ENCODE measurements around the gene TRA2A.
"Not testable (repeated sequence)": the region's sequence is repeated elsewhere in the genome, so short reads cannot be mapped to it uniquely, and the experiment has no call there.

The TRA2A gene

GRCh38 chr7:23491502-23491901 lies 40.3 kb downstream of the TRA2A start:
- DNase-seq, result no peak

DNA sequence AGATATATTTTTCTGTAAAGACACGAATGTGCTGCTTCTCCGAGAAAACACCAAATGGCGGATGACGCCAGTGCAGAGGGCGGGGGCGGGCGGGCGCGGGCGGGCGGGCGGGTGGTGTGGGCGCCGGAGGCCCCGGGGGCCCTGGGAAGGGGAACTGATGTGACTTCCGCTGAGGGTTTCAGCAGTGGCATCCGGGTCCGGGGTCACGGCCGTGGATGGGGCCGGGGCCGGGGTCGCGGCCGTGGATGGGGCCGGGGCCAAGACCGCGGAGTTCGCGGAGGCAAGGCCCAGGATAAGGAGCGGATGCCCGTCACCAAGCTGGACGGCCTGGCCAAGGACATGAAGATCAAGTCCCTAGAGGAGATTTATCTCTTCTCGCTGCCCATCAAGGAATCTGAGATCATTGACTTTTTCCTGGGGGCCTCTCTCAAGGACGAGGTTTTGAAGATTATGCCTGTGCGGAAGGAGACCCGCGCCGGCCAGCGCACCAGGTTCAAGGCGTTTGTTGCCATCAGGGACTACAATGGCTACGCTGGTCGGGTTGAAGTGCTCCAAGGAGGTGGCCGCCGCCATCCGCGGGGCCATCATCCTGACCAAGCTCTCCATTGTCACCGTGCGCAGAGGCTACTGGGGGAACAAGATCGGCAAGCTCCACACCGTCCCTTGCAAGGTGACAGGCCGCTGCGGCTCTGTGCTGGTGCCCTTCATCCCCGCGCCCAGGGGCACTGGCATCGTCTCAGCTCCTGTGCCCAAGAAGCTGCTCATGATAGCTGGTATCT lies 41.2 kb downstream of the TRA2A start:
- DNase-seq, result no peak

DNA sequence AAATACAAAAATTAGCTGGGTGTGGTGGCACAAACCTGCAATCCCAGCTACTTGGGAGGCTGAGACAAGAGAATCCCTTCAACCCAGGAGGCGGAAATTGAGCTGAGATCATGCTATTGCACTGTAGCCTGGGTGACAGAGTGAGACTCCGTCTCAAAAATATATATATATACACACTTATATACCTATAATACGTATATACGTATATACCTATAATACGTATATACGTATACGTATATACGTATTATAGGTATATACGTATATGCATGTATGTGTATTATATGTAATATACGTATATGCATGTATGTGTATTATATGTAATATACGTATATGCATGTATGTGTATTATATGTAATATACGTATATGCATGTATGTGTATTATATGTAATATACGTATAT lies 43.1 kb downstream of the TRA2A start:
- DNase-seq, result not testable (repeated sequence)

DNA sequence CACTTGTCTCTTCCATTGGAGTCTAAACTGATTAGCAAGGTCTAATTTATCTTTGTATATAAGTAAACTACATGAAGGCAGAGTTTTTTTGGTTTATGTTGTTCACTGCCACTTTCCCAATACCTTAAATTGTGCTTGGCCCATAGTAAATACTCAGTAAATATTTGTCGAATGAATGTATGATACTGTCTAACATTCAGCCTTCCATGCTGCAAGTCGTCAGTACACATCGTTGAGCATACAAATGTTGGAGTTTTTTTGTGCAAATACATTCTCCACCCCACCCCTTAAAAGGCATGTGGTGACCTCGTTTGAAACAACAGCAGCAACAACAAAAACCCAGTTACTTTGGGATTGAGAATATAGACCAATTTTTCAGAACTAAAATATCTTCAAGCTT lies 44.1 kb downstream of the TRA2A start:
- no peak for DNase-seq

DNA sequence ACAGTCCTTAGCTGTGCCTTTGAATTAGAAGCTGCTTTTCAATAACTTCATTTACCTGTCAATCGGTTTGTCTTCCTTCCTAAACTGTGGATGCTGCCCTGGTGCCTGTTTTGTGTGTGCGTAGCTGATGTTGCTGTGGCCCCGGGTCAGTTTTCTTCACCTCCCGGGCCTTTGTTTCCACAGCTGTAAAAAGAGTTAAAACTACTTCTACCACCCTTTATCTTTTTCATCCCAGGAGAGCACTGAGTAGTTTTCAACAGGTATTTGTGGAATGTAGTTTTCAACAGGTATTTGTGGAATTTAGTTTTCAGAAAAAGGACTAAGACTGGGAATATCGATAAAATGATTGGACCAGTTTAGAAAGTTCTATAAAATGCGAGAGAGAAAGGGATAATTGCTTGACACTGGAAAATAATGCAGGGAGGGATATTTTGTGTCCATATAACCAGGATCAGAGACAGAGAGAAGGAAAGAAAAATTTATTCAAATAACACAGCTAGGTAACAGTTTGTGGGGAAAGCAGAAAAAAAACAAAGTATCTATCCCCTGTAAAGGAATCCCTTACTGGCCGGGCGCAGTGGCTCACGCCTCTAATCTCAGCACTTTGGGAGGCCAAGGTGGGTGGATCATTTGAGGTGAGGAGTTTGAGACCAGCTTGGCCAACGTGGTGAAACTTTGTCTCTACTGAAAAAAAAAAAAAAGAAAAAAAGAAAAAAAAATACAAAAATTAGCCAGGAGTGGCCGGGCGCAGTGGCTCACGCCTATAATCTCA lies 45.6 kb downstream of the TRA2A start:
- DNase-seq, result no peak

GRCh38 chr7:23482686-23483085 lies 49.1 kb downstream of the TRA2A start:
- DNase-seq, result no peak

GRCh38 chr7:23477962-23478866 lies 53.6 kb downstream of the TRA2A start:
- no peak for DNase-seq

DNA sequence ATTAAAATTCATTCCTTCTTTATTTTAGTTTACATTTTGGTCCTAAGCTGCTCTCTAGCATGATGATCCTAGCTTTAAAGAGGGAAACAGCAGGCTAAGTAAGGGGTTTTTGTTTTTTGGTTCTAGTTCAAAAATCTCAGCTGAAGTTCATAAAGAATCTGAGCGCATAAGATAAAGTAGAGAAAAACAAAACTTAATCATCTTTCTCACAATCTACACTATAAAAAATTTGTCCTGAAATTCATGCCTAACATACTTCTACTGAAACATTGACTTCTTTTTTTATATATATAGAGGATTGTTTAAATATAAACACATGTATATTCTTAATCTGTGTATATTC lies 54.7 kb downstream of the TRA2A start:
- DNase-seq, result no peak

DNA sequence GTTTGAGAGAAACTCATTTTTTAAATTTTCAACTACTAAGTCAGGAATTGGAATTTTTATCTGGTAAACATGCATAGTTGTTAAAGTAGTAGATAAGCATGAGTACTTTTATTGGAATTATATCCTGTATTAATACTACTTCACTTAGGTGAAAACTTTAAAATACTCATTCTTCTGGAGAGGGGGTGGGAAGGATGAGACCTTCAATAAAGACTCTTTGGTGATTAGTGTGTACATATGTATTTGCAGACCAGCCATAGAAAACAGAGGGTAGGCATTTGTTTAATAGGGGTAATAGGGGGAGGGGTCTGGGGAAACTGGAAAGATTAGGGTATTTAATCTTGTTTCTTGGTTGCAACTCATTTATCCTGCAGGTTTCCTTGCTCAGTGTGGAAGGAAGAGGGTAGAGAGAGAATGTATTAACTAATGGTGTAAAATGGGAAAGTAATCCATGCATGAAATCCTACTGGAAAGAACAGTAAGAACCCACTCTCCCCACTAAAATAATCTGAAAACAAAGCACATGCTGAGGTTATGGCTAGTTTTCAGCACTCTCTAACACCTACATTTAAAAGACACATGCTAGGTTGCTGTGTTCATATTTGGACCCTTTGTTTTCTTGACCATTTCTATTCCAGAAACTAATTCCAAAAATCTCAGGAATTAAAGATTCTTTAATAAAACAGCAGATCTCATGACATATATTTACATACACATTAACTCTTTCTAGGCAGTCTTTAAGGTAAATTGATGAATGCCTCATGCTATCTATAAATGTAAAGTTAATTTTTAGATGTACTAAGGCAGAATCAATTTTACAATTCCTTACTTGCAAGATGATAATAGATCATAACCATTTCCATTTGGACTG lies 55.3 kb downstream of the TRA2A start:
- DNase-seq, result no peak

DNA sequence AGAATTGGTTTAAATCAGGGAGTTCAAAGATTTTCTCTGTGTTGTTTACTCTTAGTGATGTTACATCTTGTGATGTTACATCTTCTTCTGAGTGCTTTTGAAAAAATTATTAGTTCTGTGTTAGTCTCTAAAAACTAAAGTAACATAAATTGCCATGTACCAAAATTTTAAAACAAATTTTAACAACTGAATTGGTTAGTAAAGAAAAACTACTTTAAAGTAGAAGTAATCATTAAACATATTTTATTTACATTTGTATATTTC lies 56.3 kb downstream of the TRA2A start:
- no peak for DNase-seq

- no peak for DNase-seq
These were observed 56.8 kb downstream of the TRA2A start for GRCh38 chr7:23474829-23475575.

DNA sequence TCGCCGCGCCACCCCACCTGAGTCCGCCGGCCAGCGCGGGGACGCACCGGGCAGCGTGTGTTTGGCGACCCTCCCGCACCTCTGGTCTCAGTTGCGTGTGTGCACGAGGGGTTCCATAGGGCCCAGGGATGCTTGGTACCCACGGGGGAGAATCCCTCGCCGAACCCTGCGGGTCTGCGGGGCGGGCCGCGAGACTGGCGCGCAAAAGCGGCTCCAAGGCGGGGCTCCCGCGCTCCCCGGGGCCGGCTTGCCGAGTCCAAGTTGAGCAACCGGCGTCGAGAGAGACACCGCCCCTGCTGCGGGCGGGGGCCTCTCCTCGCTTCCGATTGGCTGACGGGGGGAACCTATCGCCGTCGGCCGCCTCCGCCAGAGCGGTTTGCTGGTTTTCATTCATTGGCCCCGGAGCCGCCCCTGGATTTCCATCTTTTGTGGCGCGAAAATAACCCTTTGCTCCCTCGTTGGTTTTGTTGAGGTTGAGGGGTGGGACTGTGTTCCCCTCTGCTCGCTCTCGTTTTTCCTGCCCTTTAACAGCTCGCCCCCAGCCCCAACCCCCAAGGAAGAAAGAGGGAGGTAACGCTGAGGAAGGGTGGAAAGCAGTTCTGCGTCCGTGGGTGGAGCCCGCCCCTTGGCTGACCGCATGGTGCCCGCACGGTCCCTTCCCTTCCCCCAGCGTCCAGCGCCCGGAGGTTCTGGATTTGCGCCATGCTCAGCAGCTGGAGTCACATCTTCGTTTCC lies 57.5 kb downstream of the TRA2A start:
- DNase-seq, result no peak

GRCh38 chr7:23473844-23474093 lies 58.0 kb downstream of the TRA2A start:
- DNase-seq, result no peak

- no peak for DNase-seq
These were observed 58.6 kb downstream of the TRA2A start for GRCh38 chr7:23472956-23473843.

- no peak for DNase-seq
These were observed 59.2 kb downstream of the TRA2A start for GRCh38 chr7:23472556-23472955.

- no peak for DNase-seq
These were observed 59.7 kb downstream of the TRA2A start for GRCh38 chr7:23472046-23472445.

GRCh38 chr7:23471106-23471859 lies 60.5 kb downstream of the TRA2A start:
- no peak for DNase-seq

DNA sequence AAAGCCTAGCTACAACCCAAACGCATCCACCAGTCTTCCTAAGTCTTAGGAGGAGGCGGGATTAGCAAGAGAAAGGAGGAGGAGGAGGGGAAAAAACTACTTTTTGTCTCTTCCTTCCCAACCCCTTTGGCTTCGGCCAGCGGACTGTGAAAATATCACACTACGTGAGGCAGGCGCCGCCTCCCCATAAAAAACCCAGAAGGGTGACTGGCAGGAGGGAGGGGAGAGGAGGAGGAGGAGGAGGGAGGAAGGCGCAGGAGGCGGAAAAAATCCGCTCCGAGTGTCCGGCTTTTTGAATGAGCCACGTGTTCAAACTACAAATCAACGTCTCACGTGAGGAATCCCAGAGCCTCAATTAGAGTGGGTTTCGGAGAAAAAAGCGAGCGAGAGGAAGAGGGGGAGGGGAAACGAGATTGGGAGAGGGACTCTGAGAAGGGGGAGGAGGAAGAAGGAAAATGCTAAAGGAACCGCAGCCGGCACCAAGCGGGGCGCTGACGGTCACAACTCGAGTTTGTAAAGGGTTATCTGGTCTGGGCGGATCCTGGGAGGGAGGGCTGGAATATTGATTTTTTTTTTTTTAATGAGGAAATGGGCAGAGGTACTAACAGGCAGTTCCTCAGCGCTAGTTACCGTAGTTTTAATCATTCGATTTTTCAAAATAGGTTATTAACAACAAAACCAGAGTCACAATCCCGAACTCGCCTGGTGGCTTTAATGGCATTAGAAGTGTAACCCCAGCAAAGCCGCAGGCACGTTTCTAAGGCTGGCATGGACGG lies 61.3 kb downstream of the TRA2A start, which contains the start of gene IGF2BP3:
Gene IGF2BP3 (minus strand): TSS at position 162 of the 776 bp plus-strand sequence. CDS start 381 bp downstream, outside the sequence.
- no peak for DNase-seq

- DNase-seq, result no peak
These were observed 61.9 kb downstream of the TRA2A start for GRCh38 chr7:23469961-23470250.

Measured in cortex of kidney (tissue), 1 donor.